Motor neuron (in vitro differentiated cells): ENCODE data around the gene TFDP1. TPM values are rescaled to one million over a fixed set of nuclear protein-coding genes. Genes with fewer than 3 reads are reported as not detected.

Source experiments
- ATAC-seq, 8 experiments: fragments of 200-7000 bp; cut with Tn5 transposase; replicated peaks in 6 of 8; 2 replicates each; pipeline ENCODE4 v1.8.0; 2021; ENCODE audit warnings: mild to moderate bottlenecking in 8 of 8, moderate library complexity in 8 of 8
- H3K27ac ChIP-seq, 2 donors: fragments of 250-450 bp; sonication (Bioruptor Pico); 2 replicates each; pipeline ENCODE4 v1.9.0; 2021; ENCODE audit warnings: antibody characterized with exemption in 2 of 2, mild to moderate bottlenecking in 2 of 2, moderate library complexity in 1 of 2
- H3K4me1 ChIP-seq, 2 donors: fragments of 250-450 bp; sonication (Bioruptor Pico); replicated peaks in 1 of 2; 2 replicates each; pipeline ENCODE4 v1.6.1; 2021; ENCODE audit warnings: antibody characterized with exemption in 2 of 2, mild to moderate bottlenecking in 2 of 2, moderate library complexity in 1 of 2
- H3K4me3 ChIP-seq, 5 donors: fragments of 250-450 bp; sonication (Bioruptor Pico); 2 replicates each; pipeline ENCODE4 v1.9.0; 2021; ENCODE audit warnings: antibody characterized with exemption in 5 of 5, mild to moderate bottlenecking in 5 of 5, moderate library complexity in 4 of 5
- WGBS, 10 experiments: fragments of 450-650 bp; shearing (Covaris generic); methylation state at CpG; one replicate each; pipeline ENCODE4 v1.0.0; 2022; 5-methylcytosine and 5-hydroxymethylcytosine counted together
- in situ Hi-C, 9 experiments: fragments of 400-800 bp; cut with MboI; loops; one replicate each; pipeline ENCODE4 v1.15.0; 2021; ENCODE audit warnings: low sequenced_read_pairs in 9 of 9, low pct_unique_long_range_greater_than_20kb in 2 of 9; ENCODE audit not compliant: unreplicated experiment in 9 of 9
- total RNA-seq, 8 experiments: library from RNA; unstranded; fragments of 300-600 nt; gene quantifications; 2 replicates each; pipeline versions ENCODE4 v1.2.3 to v1.2.4, GENCODE V29; 2022

The TFDP1 gene
- total RNA-seq, 8 experiments from 2014 or later = 17.9 to 98.9 (median 39.5) TPM

DNA sequence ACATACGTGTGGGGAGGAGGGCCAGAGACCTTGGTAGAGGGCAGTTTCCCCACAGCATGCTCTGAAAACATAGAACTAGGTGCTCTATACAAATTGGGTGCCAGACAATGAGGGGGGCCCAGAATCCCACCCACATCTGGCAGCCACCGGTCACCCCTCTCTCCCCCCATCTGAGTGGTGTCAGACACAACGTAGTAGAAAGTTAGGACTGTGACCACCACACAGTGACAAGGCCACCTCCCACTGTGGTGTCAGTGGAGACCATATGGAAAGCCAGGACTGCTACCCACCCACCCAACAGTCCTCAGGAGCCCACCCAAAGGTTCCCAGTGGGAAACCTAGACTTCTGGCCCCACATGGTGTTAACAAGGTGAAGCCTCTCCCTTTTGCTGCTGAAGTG is 75.5 kb downstream of the TFDP1 start:
- Histone ChIP-seq H3K4me1 (no peaks in the 10 kb centered on the region), H3K27ac (no peak overlapping the region), H3K4me3 (no peak overlapping the region)
- 57 to 100% (median 67%) methylated on average over 1 to 2 of the region's 3 CpGs; no CpG with 5 or more reads in 6 of the 10 experiments for WGBS, 10 experiments
- in situ Hi-C loops = no loop called here
- no peak for ATAC-seq

DNA sequence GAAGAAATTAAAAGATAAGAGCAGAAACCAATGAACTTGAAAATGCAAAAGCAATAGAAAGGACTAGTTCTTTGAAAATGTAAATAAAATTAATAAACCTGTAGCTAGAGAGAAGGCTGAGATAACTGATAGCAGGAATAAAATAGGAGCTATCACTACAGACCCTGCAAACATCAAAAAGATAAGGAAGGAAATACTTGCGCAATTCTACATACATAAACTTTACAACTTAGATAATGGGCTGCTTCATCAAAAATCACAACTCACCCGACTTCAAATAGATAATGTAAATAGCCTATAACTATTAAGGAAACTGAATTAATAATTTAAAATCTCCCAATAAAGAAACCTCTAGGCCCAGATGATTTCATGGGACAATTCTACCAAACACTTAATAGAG is 77.0 kb downstream of the TFDP1 start:
- 38 to 83% (median 72%) methylated on average over 1 to 2 of the region's 2 CpGs for WGBS, 10 experiments
- Histone ChIP-seq H3K4me1 (no peaks in the 10 kb centered on the region), H3K27ac (no peak overlapping the region), H3K4me3 (no peak overlapping the region)
- in situ Hi-C loops = no loop called here
- no peak for ATAC-seq

- 16 to 87% (median 53%) methylated on average over 3 to 13 of the region's 15 CpGs; no CpG with 5 or more reads in 4 of the 10 experiments for WGBS, 10 experiments
- Histone ChIP-seq H3K4me1 (peaks cover 0 to under 1% of the 10 kb centered on the region in 2 donors), H3K4me3 (no peak overlapping the region), H3K27ac (no peak overlapping the region)
- in situ Hi-C loops = no loop called here
- ATAC-seq = peak in 1 of 8 experiments; percentile 46
Measured at GRCh38 chr13:113663934-113664333, 79.4 kb downstream of the TFDP1 start.

DNA sequence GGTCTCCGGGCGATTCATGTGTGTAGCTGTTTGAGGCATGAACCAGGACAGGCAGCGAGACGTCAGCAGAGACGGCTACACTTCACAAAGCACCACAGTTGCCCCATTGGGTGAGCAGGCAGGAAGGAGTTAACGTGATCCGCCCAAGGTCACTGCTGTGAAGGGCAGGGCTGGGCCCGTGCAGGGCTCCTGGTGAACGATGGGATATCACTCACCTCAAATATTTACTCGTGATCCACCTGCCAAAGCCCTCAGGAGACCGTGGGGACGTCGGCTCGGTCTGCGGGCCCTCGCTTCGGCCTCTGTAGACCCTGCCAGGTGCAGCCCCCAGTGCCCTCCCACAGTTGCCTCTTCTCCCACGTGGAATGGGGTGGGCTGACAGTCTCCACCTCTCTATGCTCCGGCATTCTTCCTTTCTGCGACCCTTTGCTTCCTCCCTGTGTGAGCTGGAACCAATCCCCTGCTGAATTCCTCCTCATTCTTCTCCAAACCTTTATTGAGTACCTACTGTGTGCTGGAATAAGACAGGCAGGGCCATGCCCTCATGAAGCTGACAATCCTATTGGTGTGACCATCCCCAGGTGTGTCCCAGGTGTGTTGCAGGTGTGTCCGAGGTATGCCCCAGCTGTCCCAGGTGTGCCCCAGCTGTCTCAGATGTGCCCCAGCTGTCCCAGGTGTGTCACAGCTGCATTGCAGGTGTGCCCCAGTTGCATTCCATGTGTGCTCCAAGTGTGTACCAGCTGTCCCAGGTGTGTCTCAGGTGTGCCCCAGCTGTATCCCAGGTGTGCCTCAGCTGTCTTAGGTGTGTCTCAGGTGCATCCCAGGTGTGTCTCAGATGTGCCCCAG is 80.4 kb downstream of the TFDP1 start:
- peaks cover 0 to 9% of the 10 kb centered on the region in 2 donors for H3K4me1 ChIP-seq
- no peak overlapping the region for H3K4me3 ChIP-seq
- WGBS, 10 experiments = 0 to 90% (median 71%) methylated on average over 1 to 10 of the region's 21 CpGs; no CpG with 5 or more reads in 4 of the 10 experiments
- peak in 3 of 8 experiments; percentile 8 to 32 (median 12) for ATAC-seq
- no peak overlapping the region for H3K27ac ChIP-seq
- in situ Hi-C loops = no loop called here

- in situ Hi-C loops = no loop called here
- Histone ChIP-seq H3K27ac (no peak overlapping the region), H3K4me3 (no peak overlapping the region), H3K4me1 (peaks cover 0 to 9% of the 10 kb centered on the region in 2 donors)
- ATAC-seq = no peak
- 100% methylated on average over 1 of the region's 3 CpGs; no CpG with 5 or more reads in 9 of the 10 experiments for WGBS, 10 experiments
Measured at GRCh38 chr13:113665597-113666328, 81.2 kb downstream of the TFDP1 start.

DNA sequence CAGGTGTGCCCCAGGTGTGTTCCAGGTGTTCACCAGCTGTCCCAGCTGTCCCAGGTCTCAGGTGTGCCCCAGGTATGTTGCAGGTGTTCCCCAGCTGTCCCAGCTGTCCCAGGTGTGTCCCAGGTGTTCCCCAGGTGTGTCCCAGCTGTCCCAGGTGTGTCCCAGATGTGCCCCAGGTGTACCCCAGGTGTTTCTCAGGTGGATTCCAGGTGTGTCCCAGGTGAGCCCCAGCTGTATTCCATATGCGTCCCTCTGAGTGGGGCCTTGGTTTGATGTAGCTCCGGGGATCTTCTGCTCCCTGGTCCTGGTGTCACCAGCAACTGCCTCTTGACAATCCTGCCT is 81.7 kb downstream of the TFDP1 start:
- H3K4me3 ChIP-seq = no peak overlapping the region
- H3K4me1 ChIP-seq = peaks cover 0 to 9% of the 10 kb centered on the region in 2 donors
- H3K27ac ChIP-seq = no peak overlapping the region
- WGBS, 10 experiments = 75 to 100% methylated on average over 1 to 2 of the region's 2 CpGs; no CpG with 5 or more reads in 8 of the 10 experiments
- in situ Hi-C loops = no loop called here
- no peak for ATAC-seq

GRCh38 chr13:113666951-113667701 is 82.6 kb downstream of the TFDP1 start, which contains the start of gene GRK1:
GRK1 (plus strand) TSS chr13:113667219; CDS start chr13:113667387, 168 bp downstream.
- H3K27ac ChIP-seq = no peak within 1 kb of the TSS
- 63 to 100% (median 76%) methylated on average over 1 to 11 of the region's 32 CpGs; no CpG with 5 or more reads in 3 of the 10 experiments for WGBS, 10 experiments
- peak in 2 of 8 experiments; percentile 12 to 32 for ATAC-seq
- no peak within 1 kb of the TSS for H3K4me3 ChIP-seq
- H3K4me1 ChIP-seq = peaks cover 0 to 9% of the 10 kb centered on the region in 2 donors
- in situ Hi-C loops = no loop called here

- WGBS, 10 experiments = 54 to 100% (median 89%) methylated on average over 1 to 10 of the region's 29 CpGs; no CpG with 5 or more reads in 5 of the 10 experiments
- in situ Hi-C loops = no loop called here
- no peak for ATAC-seq
- H3K27ac ChIP-seq = no peak overlapping the region
- H3K4me1 ChIP-seq = peaks cover 0 to 9% of the 10 kb centered on the region in 2 donors
- no peak overlapping the region for H3K4me3 ChIP-seq
Measured at GRCh38 chr13:113667771-113668490, 83.4 kb downstream of the TFDP1 start.

GRCh38 chr13:113668491-113668971 is 84.0 kb downstream of the TFDP1 start:
- in situ Hi-C loops = no loop called here
- H3K4me1 ChIP-seq = peaks cover 0 to 9% of the 10 kb centered on the region in 2 donors
- 80 to 87% (median 86%) methylated on average over 1 to 7 of the region's 24 CpGs; no CpG with 5 or more reads in 7 of the 10 experiments for WGBS, 10 experiments

DNA sequence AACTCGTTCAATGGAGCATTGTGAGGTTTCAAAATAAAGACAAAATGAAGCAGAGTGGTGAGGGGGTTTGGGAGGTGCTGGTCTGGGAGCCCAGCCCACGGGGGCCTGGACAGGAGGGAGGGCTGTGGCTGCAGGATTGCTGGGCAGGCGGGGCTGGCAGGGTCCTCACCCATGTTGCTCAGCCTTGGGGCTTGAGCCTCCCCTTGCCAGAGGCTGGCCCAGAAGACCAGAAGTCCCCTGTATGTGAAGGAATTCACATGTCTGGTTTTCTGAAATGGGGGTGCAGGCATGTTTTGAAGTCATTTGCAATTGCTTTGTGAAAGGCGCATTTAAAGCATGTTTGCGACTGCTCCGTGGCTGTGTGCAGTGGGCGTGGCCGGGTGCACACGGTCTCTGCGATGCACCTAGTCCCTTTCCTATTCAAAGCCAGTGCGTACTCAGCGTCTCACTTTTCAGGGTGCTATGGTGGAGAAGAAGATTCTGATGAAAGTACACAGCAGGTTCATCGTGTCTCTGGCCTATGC is 84.7 kb downstream of the TFDP1 start:
- 0 to 92% (median 53%) methylated on average over 1 to 10 of the region's 13 CpGs; no CpG with 5 or more reads in 2 of the 10 experiments for whole genome bisulfite sequencing, 10 experiments
- no peak overlapping the region for H3K4me3 ChIP-seq
- in situ Hi-C loops = no loop called here
- no peak overlapping the region for H3K27ac ChIP-seq
- peak in 4 of 8 experiments; percentile 15 to 52 (median 17) for ATAC-seq
- H3K4me1 ChIP-seq = peaks cover 0 to 9% of the 10 kb centered on the region in 2 donors

More at GRCh38 chr13:113668491-113668971, 84.0 kb downstream of the TFDP1 start:
- Histone ChIP-seq H3K27ac (no peak overlapping the region), H3K4me3 (no peak overlapping the region)
- ATAC-seq = no peak

DNA sequence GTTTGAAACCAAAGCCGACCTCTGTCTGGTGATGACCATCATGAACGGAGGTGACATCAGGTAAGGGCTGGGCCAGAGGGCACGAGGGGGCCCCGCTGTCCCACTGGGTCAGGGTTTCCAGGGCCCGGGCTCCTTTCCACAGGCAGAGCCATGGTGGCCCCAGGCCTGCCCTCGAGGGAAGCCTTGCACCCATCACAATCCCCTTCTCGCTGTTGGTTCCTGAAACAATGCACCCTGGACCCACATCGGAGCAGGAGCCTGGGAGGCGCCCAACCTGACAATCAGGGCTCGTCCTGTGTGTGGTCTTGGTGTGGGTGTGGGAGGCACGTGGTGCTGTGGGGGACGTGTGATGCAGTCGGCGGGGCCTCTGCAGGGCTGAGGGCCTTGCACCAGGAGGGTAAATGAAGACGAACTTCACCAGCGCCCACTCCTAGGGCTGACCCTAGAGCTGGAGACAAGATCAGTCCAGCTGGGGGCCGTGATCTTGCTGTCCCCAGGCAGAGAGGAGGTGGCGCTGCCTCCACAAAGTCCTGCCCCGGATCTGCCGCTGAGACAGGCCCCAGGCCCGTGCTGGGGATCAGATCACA is 85.3 kb downstream of the TFDP1 start:
- in situ Hi-C loops = no loop called here
- peak in 3 of 8 experiments; percentile 15 to 33 (median 17) for ATAC-seq
- H3K4me1 ChIP-seq = peaks cover 0 to 9% of the 10 kb centered on the region in 2 donors
- 61 to 81% (median 80%) methylated on average over 1 to 3 of the region's 21 CpGs; no CpG with 5 or more reads in 5 of the 10 experiments for WGBS, 10 experiments
- no peak overlapping the region for H3K4me3 ChIP-seq
- no peak overlapping the region for H3K27ac ChIP-seq
